ENCODE measurements around the gene TMEM45B.
"Not testable (repeated sequence)": the region's sequence is repeated elsewhere in the genome, so short reads cannot be mapped to it uniquely, and the experiment has no call there.

Gene TMEM45B

GRCh38 chr11:129846508-129847335 lies 31.1 kb downstream of the TMEM45B start:
- no peak overlapping the region for H3K4me3 ChIP-seq
- no peak overlapping the region for H3K9ac ChIP-seq
- H3K27me3 ChIP-seq = no peaks in the 10 kb centered on the region
- peaks cover 0 to 5% (median 0%) of the 10 kb centered on the region in 11 experiments; a peak in 1 of 22 replicates for H3K9me3 ChIP-seq (replicated peaks in 1 of 11)
- no peaks in the 10 kb centered on the region for H3K4me1 ChIP-seq
- no peaks in the 10 kb centered on the region for H3K36me3 ChIP-seq
- TF ChIP-seq Cebpa-rat (IDR thresholded peaks at IDR 0.05) = no peak
- H3K27ac ChIP-seq = no peak overlapping the region
- no peaks in the 10 kb centered on the region for H4K20me1 ChIP-seq
- H3K4me2 ChIP-seq = no peak overlapping the region

- H3K4me1 ChIP-seq; H3K9me3 ChIP-seq (replicated peaks in 1 of 11); H3K27ac ChIP-seq; H3K4me2 ChIP-seq; H3K4me3 ChIP-seq; H3K36me3 ChIP-seq; H3K27me3 ChIP-seq; H4K20me1 ChIP-seq; H3K9ac ChIP-seq: not testable (repeated sequence)
Observed at GRCh38 chr11:129847361-129847760, 31.7 kb downstream of the TMEM45B start.

GRCh38 chr11:129849447-129850130 lies 33.9 kb downstream of the TMEM45B start:
- H3K27me3 ChIP-seq = no peaks in the 10 kb centered on the region
- no peak overlapping the region for H3K4me2 ChIP-seq
- H3K4me3 ChIP-seq = no peak overlapping the region
- H3K27ac ChIP-seq = no peak overlapping the region
- no peaks in the 10 kb centered on the region for H3K36me3 ChIP-seq
- no peak for TF ChIP-seq Cebpa-rat (IDR thresholded peaks at IDR 0.05)
- H3K9me3 ChIP-seq (replicated peaks in 1 of 11) = peaks cover 0 to 5% (median 0%) of the 10 kb centered on the region in 11 experiments; a peak in 1 of 22 replicates
- H4K20me1 ChIP-seq = no peaks in the 10 kb centered on the region
- peaks cover 0 to 15% (median 12%) of the 10 kb centered on the region in 10 experiments; a peak in 15 of 20 replicates for H3K4me1 ChIP-seq
- no peak overlapping the region for H3K9ac ChIP-seq

GRCh38 chr11:129852125-129852740 lies 36.6 kb downstream of the TMEM45B start:
- Histone ChIP-seq H3K36me3 (peaks cover 0 to 2% (median 0%) of the 10 kb centered on the region in 11 experiments; a peak in 1 of 22 replicates), H4K20me1 (no peaks in the 10 kb centered on the region), H3K9ac (no peak overlapping the region), H3K4me2 (no peak overlapping the region; a peak in 1 of 22 replicates), H3K4me1 (peaks cover 0 to 15% (median 12%) of the 10 kb centered on the region in 10 experiments; a peak in 15 of 20 replicates), H3K9me3 (replicated peaks in 1 of 11) (peaks cover 0 to 5% (median 0%) of the 10 kb centered on the region in 11 experiments; a peak in 1 of 22 replicates), H3K27ac (no peak overlapping the region), H3K27me3 (no peaks in the 10 kb centered on the region), H3K4me3 (no peak overlapping the region)
- no peak for TF ChIP-seq Cebpa-rat (IDR thresholded peaks at IDR 0.05)

- Histone ChIP-seq H3K27ac (peak overlapping the region in 7 of 11 experiments; percentile 3 to 60 (median 36); a peak in 9 of 22 replicates), H4K20me1 (no peaks in the 10 kb centered on the region), H3K4me2 (peak overlapping the region in 9 of 11 experiments; percentile 2 to 64 (median 42); a peak in 13 of 22 replicates), H3K9me3 (replicated peaks in 1 of 11) (0 out of 22 replicates have a peak, but pooled peaks cover 0 to under 1% (median 0%) of the 10 kb centered on the region in 11 experiments), H3K9ac (peak overlapping the region in 1 of 11 experiments; percentile 29; a peak in 2 of 22 replicates), H3K27me3 (no peaks in the 10 kb centered on the region), H3K4me3 (no peak overlapping the region), H3K4me1 (peaks cover 0 to 15% (median 12%) of the 10 kb centered on the region in 10 experiments; a peak in 15 of 20 replicates), H3K36me3 (peaks cover 4 to 17% (median 9%) of the 10 kb centered on the region in 11 experiments; a peak in 19 of 22 replicates)
- no peak for TF ChIP-seq Cebpa-rat (IDR thresholded peaks at IDR 0.05)
Observed at GRCh38 chr11:129853518-129854231, 38.0 kb downstream of the TMEM45B start.

- no peak for TF ChIP-seq Cebpa-rat (IDR thresholded peaks at IDR 0.05)
- peaks cover 0 to 15% (median 12%) of the 10 kb centered on the region in 10 experiments; a peak in 15 of 20 replicates for H3K4me1 ChIP-seq
- no peaks in the 10 kb centered on the region for H4K20me1 ChIP-seq
- no peaks in the 10 kb centered on the region for H3K27me3 ChIP-seq
- H3K4me3 ChIP-seq = no peak overlapping the region
- peak overlapping the region in 7 of 11 experiments; percentile 34 to 64 (median 46); a peak in 11 of 22 replicates for H3K4me2 ChIP-seq
- peaks cover 7 to 23% (median 15%) of the 10 kb centered on the region in 11 experiments; a peak in 21 of 22 replicates for H3K36me3 ChIP-seq
- peak overlapping the region in 3 of 11 experiments; percentile 16 to 54 (median 28); a peak in 2 of 22 replicates for H3K27ac ChIP-seq
- no peaks in the 10 kb centered on the region for H3K9me3 ChIP-seq (replicated peaks in 1 of 11)
- no peak overlapping the region for H3K9ac ChIP-seq
Observed at GRCh38 chr11:129854232-129854805, 38.7 kb downstream of the TMEM45B start.

- H3K9ac ChIP-seq = no peak overlapping the region
- H3K4me1 ChIP-seq = peaks cover 0 to 15% (median 12%) of the 10 kb centered on the region in 10 experiments; a peak in 15 of 20 replicates
- no peaks in the 10 kb centered on the region for H4K20me1 ChIP-seq
- no peak overlapping the region for H3K27ac ChIP-seq
- no peaks in the 10 kb centered on the region for H3K9me3 ChIP-seq (replicated peaks in 1 of 11)
- no peaks in the 10 kb centered on the region for H3K27me3 ChIP-seq
- TF ChIP-seq Cebpa-rat (IDR thresholded peaks at IDR 0.05) = no peak
- H3K4me2 ChIP-seq = no peak overlapping the region
- H3K36me3 ChIP-seq = peaks cover 13 to 31% (median 22%) of the 10 kb centered on the region in 11 experiments
- H3K4me3 ChIP-seq = no peak overlapping the region
Observed at GRCh38 chr11:129855086-129855485, 39.4 kb downstream of the TMEM45B start.

GRCh38 chr11:129856036-129856435 lies 40.4 kb downstream of the TMEM45B start:
- no peak overlapping the region for H3K9ac ChIP-seq

More at GRCh38 chr11:129856036-129856435, 40.4 kb downstream of the TMEM45B start:
- H3K27me3 ChIP-seq = no peaks in the 10 kb centered on the region
- H4K20me1 ChIP-seq = no peaks in the 10 kb centered on the region
- peaks cover 22 to 40% (median 32%) of the 10 kb centered on the region in 11 experiments for H3K36me3 ChIP-seq
- no peak overlapping the region for H3K4me2 ChIP-seq
- no peak for TF ChIP-seq Cebpa-rat (IDR thresholded peaks at IDR 0.05)
- no peak overlapping the region for H3K27ac ChIP-seq
- H3K4me1 ChIP-seq = peaks cover 0 to 15% (median 12%) of the 10 kb centered on the region in 10 experiments; a peak in 15 of 20 replicates
- H3K9me3 ChIP-seq (replicated peaks in 1 of 11) = no peaks in the 10 kb centered on the region
- no peak overlapping the region for H3K4me3 ChIP-seq

Data from BLaER1 treated with 17β-estradiol and CSF1 and Interleukin-3, amounts not matched to agents 10 nM and 100 nM (cell line).